LoVo (cell line): ENCODE results near the gene NTSR2.

Source experiments
- DNase-seq: peaks from one replicate; pipeline ENCODE4 v3.0.0-alpha.2; 2016; ENCODE audit warnings: low spot score

Gene NTSR2

DNA sequence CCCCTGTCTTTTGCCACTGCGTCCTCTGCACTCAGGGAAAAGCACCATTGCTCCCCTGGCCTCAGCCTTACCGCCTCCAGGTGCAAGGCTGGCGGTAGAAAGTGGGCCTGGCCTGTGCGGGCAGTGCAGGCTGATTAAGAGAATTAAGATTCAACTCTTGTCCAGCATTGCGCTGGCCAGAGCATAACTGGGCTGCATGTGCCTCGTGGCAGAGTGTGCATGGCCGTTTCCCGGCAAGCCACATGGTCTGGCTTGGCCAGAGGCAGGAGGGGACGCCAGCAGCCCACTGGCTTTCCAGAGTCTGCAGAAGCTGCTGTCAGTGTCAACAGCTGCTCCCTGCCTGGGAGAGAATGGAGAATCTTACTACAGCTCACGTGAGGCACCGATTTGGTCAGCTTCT is 12.3 kb downstream of the NTSR2 start:
- no peak for DNase-seq

- no peak for DNase-seq
These were observed 12.8 kb downstream of the NTSR2 start for GRCh38 chr2:11657195-11657594.

- DNase-seq, result no peak
These were observed 13.3 kb downstream of the NTSR2 start for GRCh38 chr2:11656671-11657101.

- no peak for DNase-seq
These were observed 13.7 kb downstream of the NTSR2 start for GRCh38 chr2:11656252-11656651.

- DNase-seq, result no peak
These were observed 14.5 kb downstream of the NTSR2 start for GRCh38 chr2:11655495-11655894.

- no peak for DNase-seq
These were observed 17.4 kb downstream of the NTSR2 start for GRCh38 chr2:11652553-11652952.

- no peak for DNase-seq
These were observed 18.0 kb downstream of the NTSR2 start for GRCh38 chr2:11651856-11652548.

GRCh38 chr2:11649093-11649492 is 20.9 kb downstream of the NTSR2 start:
- no peak for DNase-seq

DNA sequence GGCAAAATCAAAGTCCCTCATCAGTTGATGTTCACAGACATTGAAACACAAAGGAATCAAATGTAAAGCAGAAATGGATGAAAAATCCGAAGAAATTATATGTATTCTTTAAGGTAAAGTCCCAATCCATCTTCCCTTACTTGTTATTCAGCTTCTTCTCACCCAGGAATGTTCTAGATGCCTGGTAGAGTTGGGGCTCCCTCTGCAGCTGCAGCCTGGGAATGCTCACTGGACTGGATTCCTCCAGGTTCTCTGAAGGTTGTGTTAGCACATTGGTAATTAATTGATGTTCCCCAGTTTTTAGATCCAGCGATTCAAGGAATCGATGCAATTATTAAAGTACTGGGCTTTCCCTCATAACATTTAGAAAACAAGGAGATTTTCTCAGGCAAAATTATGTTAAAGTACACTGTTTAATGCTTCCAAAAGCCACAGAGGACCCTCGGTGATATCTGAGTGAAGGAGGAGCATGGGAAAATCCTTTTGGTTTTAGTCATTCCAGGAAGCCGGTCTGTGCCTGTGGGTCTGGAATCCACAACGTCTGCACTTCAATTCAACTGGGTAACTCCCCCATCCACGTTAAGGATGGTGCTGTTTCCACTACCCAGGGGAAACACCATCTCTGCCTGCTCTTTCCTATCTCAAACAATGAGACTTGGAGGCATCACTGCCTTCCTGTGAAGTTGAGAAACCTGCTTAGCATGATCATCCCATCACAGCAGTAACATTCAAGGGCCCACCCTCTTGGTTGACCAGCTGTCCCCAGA is 22.0 kb downstream of the NTSR2 start:
- DNase-seq, result no peak

GRCh38 chr2:11646530-11646929 is 23.5 kb downstream of the NTSR2 start:
- no peak for DNase-seq

- DNase-seq, result no peak
These were observed 25.7 kb downstream of the NTSR2 start for GRCh38 chr2:11644293-11644692.

DNA sequence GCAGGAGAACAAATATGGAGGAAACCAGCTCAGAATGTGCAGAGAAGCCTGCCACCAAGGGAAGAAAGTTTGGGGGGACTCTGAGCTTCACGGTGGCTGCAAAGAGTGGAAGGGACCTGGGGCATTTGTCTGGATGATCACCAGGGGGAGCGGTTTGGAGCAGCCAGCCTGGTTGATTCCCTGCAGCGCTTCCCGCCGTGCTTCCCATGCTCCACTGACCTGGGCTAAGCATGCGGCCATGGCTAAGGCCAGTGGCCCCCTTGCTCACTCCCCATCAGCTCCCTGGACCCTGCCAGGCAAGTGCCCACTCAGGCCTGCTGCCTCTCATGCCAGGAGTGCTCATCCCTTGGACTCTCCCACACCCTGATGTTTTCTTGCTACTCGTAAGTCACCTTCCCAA is 27.0 kb downstream of the NTSR2 start:
- DNase-seq, result no peak

DNA sequence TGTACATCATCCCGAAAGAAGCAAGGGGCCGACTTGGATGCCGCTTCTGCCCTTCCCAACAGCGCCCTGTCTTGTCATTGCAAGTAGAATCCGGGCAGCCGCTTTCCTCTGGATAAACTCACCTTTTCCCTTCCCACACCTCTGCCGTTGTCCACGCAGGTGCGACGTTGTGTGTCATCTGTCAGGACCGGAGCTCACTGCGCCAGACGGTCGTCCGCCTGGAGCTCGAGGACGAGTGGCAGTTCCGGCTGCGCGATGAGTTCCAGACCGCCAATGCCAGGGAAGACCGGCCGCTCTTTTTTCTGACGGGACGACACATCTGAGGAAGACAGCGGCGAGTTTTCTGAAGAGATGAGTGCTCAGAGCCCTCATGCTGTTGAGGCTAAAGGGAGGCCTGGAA is 29.9 kb downstream of the NTSR2 start:
- DNase-seq, result no peak

- no peak for DNase-seq
These were observed 30.5 kb downstream of the NTSR2 start for GRCh38 chr2:11639503-11639902.

- DNase-seq, result no peak
These were observed 32.4 kb downstream of the NTSR2 start for GRCh38 chr2:11637546-11637945.

- DNase-seq, result no peak
These were observed 33.3 kb downstream of the NTSR2 start for GRCh38 chr2:11636593-11637295.

DNA sequence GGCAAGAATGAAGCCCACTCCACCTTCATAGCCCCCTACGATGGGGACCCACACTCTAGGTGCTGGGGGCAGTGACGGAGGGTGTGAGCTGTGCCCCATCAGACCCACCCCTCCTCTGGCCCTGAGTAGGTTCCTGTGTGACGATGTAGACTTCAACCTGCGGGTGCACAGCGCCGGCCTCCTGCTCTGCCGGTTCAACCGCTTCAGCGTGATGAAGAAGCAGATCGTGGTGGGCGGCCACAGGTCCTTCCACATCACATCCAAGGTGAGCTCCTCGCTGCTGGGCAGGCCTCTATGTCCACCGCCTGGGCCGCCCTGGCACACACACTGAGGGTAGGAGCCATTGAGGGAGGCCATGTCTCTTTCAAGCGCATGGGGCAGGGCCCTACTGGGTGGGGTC is 34.9 kb downstream of the NTSR2 start:
- DNase-seq, result no peak

- no peak for DNase-seq
These were observed 35.4 kb downstream of the NTSR2 start for GRCh38 chr2:11634584-11634983.

GRCh38 chr2:11633923-11634478 is 36.0 kb downstream of the NTSR2 start:
- no peak for DNase-seq

DNA sequence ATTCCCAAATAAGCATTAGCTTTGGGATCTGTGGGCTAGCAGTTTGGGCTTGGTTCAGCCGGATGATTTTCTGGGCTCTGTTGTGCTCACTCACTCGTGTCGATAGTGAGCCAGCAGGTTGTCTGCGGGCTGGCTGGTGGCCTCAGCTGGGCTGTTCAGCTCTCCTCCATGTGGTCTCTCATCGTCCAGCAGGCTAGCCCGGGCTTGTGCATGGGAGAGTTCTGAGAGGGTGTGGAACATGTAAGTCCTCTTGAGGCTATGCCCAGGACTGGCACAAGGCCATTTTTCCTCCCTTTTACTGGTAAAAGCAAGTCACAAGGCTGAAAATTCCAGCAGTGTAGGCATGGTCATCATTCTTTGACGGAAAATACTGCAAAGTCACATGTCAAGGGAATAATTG is 38.5 kb downstream of the NTSR2 start:
- no peak for DNase-seq

DNA sequence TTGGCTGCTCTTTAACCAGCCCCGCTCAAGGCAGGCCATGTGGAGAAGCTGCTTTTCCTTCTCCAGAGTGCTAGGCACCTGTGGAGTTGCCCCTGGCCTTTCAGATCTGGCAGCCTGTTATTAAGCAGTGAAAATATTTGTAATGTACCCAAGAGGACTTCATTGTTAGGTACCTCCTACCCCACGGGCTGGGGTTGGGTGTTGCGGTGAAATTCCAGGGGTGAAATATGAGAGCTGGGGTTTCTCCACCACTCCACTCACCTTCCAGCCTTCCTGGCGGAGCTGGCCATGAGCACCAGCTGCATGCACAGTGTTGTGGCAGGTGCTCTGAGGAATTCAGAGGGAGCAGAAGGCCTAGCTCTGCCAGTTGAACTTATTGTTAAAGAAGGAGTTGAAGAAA is 39.1 kb downstream of the NTSR2 start:
- DNase-seq, result no peak

DNA sequence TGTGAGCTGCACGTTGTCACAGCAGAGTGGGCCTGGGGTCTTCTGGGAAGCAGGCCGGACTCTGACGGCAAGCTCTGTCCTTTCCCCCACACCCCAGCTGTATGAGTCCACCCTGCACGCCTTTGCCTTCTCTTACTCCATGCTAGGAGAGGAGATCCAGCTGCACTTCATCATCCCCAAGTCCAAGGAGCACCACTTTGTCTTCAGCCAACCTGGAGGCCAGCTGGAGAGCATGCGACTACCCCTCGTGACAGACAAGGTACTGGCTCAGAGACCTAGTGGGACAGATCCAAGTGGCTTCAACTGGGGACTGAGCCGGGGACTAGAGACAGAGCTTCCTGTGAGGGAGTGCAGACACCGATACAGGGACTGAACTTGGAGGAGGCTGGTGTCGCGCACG is 40.1 kb downstream of the NTSR2 start:
- no peak for DNase-seq

DNA sequence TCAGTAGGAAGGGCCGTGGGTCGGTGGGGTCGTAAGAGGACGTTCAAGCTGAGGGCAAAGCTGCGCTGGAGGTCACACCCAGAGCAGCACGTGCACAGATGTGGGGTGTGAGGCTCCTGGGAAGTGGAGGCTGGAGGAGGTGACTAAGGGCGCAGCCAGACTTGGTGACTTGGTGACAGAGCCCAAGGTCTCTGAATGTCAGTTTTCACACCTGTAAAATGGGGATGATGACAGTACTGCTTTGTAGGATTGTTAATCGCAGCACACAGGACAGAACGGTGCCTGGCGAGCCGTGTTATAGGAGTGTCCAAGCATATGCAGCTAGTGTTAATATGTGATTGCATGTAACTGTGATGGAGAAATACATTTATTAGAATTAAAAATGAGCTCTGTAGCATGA is 40.8 kb downstream of the NTSR2 start:
- DNase-seq, result no peak
